Stimulated activated CD4-positive, alpha-beta T cell treated with anti-CD3 and anti-CD28 coated beads, Interleukin-2, amount 100 ng/mL, for 4 hours (primary cell): ENCODE data around the gene ZFP64.
A peak's percentile ranks its signal among the peaks of the same experiment; 100 is the strongest.
"Not testable (repeated sequence)": the region's sequence is repeated elsewhere in the genome, so short reads cannot be mapped to it uniquely, and the experiment has no call there.

Source experiments
- DNase-seq: peaks from one replicate; pipeline ENCODE4 v3.0.0-alpha.2; 2020; ENCODE audit warnings: low read depth

Gene ZFP64

DNA sequence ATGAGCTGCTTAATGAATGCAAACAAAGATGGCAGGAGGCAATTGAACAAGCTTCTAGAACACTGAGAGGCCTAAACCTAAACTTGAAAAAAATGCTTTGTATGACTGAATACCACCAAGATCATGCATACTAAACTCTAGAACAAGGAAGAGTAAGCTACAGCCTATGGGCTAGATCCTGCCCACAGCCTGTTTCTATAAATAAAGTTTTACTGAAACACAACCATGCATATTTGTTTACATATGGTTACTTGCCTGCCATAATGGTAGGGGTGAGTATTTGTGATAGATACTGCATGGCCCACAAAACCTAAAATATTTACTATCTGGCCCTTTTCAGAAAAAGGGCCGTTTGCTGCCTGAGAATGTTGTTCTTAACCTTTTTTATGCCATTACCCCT lies 37.0 kb downstream of the ZFP64 start:
- no peak for DNase-seq

DNA sequence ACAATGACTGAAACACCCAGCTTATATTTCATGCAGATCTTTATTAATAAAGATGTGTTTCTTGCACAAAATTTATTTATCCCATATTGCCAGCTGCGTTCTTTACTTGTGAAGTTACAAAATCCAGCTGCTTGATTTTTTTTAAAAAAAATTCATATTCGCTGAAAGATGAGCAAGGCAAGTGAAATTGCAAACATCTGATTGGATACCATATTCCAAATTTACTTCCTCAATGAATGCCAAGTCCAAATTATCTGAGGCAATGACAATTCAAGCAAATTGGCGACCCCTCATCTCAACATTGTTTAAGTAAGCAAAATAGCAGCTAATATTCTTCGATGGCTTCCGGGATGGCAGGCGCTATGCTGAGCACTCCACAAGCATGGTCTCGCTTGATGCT lies 37.7 kb downstream of the ZFP64 start:
- DNase-seq, result no peak

DNA sequence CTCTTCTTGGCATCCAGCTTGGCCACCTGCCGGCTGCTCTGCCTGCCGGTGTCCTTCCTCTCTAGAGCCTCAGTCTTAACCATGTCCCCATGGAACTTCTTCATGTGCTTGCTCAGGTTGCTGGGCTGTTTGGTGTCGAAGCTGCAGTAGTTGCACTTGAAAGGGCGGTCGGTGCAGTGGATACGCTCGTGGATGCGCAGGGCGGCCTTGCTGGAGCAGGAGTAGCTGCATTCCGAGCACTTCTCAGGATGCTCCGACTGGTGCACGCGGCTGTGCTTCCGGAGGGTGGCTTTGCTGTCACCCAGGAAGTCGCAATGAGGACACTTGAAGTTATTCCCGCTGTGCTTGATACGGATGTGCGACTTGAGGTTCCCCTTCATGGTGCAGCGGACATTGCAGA lies 38.7 kb downstream of the ZFP64 start:
- DNase-seq, result no peak

DNA sequence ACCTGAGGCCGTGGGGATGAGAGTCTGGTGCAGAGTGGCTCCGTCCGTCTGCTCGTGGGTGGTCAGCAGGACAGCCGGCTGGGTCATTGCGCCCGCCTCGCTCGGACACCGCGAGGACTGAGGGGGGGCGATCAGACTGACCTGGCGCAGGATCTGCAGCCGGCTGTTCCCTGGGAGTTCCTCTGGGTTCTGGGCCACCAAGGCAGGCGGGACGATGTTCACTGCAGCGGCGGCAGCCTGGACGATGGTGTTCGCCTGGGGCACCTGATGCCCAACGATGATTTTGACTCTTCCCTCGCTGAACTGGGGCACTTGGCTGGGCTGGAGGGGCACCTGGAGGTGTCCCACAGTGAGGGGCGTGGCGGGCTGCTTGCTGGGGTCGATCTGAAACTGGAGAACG lies 39.2 kb downstream of the ZFP64 start:
- no peak for DNase-seq

DNA sequence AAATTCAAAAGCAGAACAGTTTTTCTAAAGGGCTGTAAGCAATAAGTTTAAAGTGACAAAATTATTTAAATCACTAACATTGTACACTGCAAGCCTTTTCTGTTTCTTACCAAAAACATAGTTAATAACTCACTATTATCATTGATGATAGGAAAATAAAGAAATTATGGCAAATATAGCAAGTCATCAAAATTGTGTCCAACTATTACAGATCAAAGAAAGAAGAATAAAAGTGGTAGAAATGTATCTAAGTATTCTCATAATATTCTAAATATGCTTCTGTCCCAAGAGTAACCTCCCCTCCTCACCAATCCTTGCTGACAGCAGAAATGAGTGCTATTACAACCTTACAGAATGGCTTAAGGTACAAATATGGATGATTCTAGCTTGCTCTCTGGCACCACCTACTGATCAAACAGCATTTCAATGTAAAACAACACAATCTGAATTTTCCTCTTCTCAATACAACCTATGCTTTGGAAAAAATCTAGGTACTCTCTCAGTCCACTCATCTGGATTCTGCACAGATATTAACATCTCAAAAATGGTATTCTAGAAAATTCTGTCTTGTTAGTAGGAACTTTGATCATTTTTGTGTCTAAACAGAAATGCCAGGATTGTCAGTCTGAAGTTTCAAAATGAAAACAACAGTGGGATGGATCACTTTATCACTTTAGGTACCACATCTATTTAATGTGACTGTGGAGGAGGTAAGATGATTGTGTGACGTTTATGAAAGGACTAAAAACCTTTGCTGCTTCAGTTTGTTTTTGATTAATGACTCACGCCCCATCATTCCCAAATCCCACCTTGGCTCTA lies 40.9 kb downstream of the ZFP64 start:
- peak; percentile 4 for DNase-seq

DNA sequence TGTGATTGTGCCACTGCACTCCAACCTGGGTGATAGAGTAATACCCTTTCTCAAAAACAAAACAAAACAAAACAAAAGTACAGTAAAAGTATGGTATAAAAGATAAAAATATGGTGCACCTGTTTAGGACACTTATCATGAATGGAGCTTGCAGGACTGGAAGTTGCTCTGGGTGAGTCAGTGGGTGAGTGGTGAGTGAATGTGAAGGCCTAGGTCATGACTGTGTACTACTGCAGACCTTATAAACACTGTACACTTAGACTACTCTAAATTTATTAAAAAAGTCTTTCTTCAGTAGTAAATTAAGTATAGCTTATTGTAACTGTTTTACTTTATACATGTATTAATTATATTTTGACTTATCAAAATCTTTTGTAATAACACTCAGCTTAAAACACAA lies 46.0 kb downstream of the ZFP64 start:
- DNase-seq, result no peak

DNA sequence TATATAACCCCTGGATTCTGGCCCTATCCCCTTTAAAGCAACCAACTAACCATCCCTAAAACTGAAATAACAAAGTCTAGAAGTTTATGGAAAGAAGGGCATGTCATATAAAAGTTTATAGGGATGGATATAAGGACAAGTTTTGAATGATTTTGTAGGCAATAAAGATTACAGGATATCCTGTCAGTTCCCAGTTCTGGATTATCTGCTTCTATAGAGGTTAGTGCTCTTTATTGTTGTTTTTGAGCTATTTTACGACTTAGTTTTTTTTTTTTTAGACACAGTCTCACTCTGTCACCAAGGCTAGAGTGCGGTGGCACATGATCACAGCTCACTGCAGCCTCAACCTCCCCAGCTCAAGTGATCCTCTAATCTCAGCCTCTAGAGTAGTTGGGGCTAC lies 48.3 kb downstream of the ZFP64 start:
- DNase-seq, result no peak

DNA sequence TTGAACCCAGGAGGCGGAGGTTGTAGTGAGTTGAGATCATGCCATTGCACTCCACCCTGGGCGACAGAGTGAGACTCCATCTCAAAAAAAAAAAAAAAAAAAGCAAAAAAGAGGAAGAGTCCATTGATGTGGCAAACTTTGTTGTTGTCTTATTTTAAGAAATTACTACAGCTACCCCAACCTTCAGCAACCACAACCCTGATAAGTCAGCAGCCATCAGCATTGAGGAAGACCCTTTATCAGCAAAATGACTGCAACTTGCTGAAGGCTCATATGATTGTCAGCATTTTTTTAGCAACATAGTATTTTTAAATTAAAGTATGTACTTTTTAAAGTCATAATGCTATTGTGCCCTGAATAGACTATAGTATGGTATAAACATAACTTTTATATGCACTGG lies 48.8 kb downstream of the ZFP64 start:
- DNase-seq, result no peak

DNA sequence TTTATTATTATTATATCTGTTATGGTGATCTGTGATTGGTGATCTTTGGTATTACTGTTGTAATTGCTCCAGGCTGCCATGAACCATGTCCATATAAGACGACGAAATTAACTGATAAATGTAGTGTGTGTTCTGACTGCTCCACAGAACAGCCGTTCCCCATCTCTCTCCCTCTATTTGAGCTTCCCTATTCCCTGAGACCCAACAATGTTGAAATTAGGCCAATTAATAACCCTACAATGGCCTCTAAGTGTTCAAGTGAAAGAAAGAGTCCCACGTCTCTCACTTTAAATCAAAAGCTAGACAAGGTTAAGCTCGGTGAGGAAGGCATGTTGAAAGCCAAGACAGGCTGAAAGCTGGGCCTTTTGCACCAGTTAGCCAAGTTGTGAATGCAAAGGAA lies 51.6 kb downstream of the ZFP64 start:
- no peak for DNase-seq

DNA sequence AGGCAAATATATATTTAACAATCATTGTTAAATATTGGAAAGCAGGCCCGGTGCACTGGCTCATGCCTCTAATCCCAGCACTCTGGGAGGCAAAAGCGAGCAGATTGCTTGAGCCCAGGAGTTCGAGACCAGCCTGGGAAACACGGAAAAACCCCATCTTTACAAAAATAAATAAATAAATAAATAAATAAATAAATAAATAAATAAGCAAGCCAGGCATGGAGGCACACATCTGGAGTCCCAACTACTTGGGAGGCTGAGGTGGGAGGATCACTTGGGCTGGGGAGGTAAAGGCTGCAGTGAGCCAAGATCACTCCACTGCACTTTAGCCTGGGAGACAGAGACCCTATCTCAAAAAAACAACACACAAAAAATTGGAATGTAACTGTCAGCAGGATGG lies 53.7 kb downstream of the ZFP64 start:
- no peak for DNase-seq

DNA sequence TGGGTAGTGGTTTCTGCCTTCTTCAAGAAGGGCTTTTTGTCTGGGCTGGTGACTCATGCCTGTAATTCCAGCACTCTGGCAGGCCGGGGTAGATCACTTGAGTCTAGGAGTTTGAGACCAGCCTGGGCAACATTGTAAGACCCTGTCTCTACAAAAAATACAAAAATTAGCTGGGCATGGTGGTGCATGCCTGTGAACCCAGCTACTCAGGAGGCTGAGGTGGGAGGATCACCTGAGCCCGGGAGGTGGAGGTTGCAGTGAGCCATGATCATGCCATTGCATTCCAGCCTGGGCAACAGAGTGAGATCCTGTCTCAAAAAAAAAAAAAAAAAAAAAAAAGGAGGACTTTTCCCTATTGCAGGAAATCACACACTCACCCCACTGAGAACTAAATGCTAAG lies 57.9 kb downstream of the ZFP64 start:
- not testable (repeated sequence) for DNase-seq

DNA sequence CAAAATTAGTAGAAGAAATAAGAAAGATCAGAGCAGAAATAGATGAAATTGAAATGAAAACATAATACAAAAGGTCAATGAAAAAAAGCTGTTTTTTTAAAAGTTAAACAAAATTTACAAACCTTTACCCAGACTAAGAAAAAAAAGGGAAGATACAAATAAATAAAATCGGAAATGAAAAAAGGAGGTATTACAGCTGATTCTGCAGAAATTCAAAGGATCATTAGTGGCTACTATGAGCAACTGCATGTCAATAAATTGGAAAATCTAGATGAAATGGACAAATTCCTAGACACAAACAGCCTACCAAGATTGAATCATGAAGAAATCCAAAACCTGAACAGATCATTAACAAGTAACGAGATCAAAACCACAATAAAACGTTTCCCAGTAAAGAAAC lies 59.2 kb downstream of the ZFP64 start:
- no peak for DNase-seq

DNA sequence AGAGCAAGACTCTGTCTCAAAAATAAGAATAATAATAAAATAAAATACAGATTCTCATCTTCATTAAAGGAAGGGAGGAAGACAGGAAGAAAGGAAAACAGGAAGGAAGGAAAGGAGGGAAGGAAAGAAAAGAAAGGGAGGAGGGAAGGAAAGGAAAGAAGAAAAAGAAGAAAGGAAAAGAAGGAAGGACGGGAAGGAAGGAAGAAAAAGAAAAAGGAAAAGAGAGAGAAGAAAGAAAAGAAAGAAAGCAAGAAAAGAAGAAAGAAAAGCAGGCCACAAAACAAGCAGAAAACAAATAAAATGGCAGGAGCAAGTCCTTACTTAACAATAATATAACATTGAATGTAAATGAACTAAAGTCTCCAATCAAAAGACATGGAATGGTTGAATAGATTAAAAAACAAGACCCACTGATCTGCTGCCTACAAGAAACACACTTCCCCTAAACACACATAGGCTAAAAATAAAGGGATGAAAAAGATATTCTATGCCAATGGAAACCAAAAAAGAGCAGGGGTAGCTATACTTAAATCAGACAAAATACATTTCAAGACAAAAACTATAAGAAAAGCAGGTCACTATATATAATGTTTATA lies 60.4 kb downstream of the ZFP64 start:
- DNase-seq, result no peak

DNA sequence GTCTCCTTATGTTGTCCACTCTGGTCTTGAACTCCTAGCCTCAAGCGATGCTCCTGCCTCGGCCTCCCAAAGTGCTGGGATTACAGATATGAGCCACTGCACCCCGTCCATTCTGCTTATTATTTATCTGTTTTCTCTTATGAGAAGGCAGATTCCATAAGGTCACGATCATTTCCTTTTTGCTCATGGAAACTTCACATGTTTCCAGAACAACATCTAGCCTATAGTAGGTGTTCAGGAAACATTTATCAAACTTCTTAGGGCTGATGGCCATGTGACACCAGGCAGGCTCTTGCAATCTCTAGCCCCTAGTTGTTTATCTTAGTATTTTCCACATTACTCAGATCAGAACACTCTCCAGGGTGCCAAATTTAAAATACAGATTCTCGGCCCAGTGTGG lies 61.2 kb downstream of the ZFP64 start:
- no peak for DNase-seq

DNA sequence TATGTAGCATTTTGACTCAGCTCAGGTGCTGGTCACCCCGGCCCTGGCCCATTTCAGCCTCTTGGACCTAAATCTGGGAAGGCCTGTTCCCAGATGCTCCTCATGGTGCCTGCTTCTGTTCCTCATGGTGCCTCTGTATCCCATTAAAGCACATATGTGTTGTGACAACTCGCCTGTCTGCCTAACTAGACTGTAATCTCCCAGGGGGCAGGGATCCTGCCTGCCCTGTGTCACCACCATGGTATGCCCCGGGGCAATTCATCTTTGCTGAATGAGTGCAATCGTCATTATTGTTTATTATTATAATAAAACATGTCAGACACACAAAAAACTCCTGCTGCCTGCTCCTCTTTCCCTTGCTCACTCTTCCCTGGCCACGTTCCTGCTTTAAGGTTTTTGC lies 62.0 kb downstream of the ZFP64 start:
- DNase-seq, result no peak

DNA sequence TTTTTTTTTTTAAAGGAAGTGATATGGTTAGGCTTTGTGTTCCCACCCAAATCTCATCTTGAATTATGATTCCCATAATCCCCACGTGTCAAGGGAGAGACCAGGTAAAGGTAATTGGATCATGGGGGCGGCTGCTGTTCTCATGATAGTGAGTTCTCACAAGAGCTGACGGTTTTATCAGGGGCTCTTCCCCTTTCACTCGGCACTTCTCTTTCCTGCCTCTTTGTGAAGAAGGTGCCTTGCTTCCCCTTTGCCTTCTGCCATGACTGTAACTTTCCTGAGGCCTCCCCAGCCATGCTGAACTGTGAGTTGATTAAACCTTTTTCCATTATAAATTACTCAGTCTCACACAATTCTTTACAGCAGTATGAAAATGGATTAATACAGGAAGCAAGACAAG lies 64.3 kb downstream of the ZFP64 start:
- DNase-seq, result no peak

DNA sequence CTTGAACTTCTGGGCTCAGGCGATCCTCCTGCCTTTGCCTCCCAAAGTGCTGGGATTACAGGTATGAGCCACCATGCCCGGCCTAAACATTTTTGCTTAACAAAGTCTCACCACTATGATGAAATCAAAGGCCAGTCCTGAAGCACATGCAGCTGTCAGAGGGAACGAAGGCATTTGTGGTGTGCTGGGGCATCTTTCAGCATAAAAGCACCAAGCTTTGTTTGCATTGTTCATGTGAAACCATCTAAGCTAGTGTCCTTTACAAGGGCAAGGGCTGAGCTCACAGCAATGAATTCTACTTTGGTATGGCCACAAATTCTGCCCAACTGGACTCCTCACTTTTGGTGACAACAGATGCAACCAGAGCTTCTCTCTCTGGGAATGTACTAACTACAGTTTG lies 66.8 kb downstream of the ZFP64 start:
- no peak for DNase-seq

DNA sequence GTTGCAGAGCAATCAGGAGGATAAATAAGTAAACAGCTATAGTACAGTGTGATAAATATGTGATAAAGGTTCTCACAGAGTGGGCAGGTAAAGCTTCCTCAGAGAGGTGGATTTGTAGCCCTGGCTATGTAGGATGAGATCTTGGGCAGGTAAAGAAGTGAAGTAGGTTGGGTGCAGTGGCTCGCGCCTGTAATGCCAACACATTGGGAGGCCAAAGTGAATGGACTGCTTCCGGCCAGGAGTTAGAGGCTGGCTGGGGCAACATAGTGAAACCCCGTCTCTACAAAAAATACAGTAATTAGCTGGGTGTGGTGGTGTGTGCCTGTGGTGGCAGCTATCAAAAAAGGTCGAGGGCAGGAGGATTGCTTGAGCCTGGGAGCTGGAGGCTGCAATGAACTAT lies 72.9 kb downstream of the ZFP64 start:
- DNase-seq, result no peak

DNA sequence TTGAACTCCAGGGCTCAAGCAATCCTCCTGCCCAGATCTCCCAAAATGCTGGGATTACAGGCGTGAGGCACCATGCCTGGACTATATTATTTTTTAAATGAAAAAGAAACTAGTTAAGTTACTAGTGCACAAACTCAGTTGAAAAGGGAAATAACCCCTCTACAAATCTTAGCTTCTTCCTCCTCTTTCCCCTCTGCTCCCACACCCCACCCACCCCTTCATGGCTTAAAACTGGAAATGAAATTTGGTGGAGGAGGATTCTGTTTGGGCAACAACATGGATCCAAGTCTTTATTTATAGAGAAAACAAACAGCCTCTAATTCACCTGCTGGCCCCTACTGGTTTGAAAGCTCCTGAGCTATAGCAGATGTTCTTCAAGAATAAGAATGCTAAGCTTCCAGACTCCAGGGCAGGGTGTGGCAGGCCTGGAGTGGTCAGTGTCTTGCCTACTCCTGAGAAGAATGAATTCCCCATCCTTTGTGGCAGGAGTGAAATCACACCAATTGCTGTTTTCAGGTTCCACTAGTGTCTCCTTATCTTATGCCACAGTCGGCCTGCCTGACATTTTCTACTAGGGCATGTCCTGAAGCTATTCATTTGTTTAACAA lies 73.5 kb downstream of the ZFP64 start:
- no peak for DNase-seq

DNA sequence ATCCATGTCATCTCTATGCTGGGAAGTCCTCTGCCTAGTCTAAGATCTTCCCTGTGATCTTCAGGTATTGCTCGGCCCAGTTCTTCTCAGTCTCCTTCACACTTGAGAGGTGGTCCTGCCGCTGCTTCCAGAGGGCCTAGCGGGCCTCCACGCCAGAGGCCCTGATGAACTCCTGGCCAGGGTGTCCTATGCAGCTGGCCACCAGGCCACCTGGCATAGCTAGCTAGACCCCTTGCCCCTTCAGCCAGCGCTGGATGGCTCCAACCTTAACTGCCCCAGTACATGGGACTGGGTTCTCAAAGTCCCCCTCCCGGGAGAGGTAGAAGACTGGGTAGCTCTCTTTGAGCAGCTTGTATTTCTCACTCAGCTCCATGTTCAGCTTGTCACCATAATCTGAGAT lies 81.1 kb downstream of the ZFP64 start:
- no peak for DNase-seq

DNA sequence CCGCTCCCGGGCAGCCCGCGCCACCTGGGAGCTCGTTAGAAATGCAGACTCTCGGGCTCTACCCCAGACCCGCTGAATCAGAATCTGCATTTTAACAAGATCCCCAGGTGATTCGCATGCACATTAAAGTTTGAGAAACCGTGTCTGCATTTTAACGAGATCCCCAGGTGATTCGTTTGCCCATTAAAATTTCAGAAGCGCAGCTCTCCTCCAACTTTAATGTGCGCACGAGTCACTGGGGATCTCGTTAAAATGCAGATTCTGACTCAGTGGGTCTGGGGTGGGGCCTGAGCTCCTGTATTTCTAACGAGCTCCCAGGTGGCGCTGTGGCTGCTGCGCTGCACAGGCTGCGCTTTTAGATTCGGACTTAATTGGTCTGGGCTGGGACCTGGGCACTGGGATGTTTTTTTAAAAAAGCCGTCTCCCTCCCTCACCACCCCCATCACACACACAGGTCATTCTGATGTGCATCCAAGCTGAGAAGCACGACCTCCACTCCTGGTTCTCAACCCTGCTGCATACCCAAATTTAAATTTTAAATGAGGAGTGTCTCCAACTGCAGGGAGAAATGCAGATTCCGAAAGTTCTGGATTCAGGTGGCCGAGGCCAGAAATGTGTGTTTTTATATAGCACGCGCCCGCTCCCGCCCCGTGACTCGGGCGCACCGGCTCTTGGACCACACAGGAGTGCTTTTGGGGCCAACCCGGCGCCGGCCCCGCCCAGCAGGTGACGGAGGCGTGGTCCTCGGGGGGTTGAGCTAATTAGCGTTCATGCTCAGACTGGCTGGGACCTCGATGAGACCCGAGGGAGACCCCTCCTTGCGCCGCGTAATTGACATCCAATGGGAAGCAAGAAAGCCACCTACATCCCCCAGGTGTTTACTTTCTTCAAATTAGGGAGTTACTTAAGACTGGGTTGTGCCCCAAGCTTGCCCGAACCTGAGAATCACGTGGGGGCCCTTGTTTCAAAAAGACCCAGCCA lies 85.8 kb downstream of the ZFP64 start:
- no peak for DNase-seq
